NCI-H524 (cell line): Measurements from ENCODE around the gene TAF4B.
"Not testable (repeated sequence)": the region's sequence is repeated elsewhere in the genome, so short reads cannot be mapped to it uniquely, and the experiment has no call there.

Experiments used
- DNase-seq, 2 experiments: peaks; one replicate each; lab custom pipeline; 2025; lab: John Stamatoyannopoulos, UW

Gene TAF4B

DNA sequence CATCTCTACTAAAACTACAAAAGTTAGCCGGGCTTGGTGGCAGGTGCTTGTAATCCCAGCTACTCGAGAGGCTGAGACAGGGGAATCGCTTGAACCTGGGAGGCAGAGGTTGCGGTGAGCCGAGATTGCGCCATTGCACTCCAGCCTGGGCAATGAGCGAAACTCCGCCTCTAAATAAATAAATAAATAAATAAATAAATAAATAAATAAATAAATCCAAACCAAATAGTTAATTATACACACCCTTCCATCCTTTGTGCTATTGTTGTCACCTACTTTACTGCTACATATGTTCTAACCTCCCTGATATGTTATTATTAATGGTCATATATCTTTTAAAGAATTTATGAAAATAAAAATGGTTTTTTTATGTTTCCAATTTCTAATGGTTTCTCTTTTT lies 155.3 kb downstream of the TAF4B start:
- DNase-seq = not testable (repeated sequence)

DNA sequence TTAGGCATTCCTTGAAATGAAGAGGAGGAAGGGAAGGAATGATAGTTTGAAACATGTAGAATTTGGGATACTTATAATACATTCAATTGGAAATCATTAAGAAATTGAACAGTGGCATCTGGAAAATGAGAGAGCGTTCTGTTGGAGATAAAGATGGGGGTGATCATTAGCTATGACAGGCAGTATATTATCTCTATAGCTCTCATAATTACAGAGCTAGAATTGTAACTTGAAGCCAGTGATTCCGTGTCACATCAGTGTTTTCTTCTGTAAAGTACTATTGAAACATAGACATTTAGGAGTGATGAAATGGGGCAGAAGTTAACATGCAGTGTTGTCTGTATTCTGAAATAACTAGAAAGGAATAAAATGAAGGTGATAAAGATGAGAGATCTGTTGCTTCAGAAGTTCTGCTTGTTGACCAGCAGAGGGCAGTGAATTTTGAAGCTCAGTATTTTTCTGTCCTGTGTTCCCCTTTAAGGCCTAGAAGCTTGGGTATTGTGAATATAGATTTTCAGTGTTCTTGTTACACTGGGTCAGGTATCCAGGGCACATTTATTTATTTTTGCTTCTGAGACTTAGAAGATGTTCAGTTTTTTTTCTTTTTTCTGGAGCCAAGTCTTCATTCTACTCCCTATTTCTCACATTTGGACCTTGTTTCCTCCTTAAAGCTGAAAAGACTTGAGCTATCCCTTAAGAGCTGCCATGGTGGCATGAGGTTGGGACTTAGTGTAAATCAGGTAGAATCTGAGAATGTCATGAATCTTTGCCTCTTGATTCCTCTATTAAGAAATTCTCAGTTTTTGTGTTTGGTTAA lies 157.4 kb downstream of the TAF4B start:
- DNase-seq = peak; percentile 1 to 34

DNA sequence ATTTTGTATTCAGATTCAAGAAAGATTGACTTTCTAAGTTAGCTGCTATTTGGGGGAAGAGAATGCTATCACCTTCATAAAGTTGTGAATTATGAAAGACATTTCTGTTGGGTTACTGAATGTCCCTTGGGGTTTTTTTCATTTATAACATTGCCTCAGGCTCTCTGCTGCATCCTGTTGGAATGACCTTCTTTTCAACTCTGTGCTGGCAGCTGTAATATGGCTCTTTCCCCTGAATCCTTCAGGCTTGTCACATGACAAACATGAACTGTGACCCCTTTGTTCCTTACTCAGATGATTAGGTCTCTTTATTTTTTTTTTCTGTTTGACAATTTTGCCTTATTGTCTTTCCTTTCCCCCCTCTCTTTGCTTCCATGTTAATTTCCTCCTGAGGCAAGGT lies 159.8 kb downstream of the TAF4B start:
- no peak for DNase-seq

DNA sequence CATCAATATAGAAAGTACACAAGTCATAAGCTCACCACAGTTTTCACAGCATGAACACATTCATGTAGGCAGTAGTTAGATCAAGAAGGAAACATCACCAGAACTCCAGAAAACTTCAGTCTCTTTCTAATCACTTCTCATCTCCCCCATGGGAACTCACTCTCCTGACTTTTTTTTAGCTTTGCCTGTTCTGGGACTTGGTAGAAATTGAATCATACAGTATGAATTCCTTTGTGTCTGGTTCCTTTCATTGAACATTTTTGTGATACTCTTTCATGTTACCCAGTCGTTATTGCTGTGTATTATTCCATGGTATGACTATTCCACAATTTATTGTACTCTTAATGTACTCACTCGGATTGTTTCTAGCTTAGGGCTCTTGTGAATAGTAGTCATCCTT lies 160.2 kb downstream of the TAF4B start:
- no peak for DNase-seq

DNA sequence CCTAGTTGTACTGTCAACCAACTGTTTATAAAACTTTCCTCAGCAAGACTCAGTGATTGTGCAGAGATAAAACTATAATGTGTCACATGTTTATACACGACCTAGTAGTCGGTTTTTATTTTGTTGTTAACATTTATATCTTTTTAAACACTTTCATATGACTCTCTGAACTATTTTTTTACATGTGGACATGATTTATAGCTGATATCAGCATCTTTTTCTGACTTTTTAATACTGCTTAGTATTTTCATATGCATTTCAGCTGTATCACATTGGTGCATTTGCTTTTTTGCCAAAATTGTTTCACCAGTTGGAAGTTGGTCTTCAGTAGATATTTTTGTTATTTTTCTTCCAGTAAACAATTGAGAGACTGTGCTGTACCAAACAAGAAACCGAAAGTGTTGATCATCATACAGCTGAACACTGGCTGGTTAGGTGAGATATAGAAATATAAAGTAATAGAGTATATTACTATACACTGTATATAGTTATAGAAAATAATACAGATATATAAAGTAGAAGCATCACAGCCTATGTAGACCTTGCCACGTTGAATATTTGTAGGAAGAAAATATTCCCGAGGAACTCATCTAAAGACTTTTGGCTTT lies 167.9 kb downstream of the TAF4B start:
- no peak for DNase-seq

DNA sequence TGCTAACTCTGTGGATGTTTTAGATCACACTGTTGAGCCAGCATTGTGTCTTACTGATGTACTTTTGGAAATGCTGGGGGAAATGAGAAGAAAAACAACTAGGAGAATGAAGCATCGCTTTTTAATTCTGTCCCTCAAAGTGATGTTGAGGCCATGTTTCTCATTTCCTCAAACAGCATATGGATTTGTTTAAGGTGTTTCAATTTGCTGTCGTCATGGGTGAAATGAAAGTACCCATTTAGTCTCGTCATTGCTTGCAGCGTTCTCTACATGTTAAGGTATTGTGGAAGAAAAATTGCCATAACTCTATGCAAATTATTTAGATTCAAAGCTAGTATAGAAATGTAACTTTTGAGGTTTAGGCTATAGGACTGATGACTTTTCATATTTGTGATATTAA lies 170.8 kb downstream of the TAF4B start:
- DNase-seq = no peak

DNA sequence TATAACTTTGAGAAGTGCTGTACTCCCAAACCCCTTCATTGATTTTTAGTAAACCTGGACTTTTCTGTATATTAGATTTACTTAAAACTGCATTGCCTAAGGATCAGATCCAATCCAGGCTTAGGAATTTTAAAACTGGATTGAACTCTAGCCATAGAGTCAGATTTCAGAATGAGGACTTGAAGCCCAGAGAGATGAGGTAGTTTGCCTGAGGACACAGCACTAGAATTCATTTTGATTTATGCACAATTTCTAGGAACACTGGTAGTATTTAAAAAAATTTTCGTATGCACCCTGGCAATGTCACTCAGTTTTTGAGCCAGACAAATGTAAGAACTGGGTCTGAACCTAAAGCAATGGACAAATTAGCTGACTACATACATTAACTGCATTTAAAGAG lies 177.2 kb downstream of the TAF4B start:
- DNase-seq = no peak

DNA sequence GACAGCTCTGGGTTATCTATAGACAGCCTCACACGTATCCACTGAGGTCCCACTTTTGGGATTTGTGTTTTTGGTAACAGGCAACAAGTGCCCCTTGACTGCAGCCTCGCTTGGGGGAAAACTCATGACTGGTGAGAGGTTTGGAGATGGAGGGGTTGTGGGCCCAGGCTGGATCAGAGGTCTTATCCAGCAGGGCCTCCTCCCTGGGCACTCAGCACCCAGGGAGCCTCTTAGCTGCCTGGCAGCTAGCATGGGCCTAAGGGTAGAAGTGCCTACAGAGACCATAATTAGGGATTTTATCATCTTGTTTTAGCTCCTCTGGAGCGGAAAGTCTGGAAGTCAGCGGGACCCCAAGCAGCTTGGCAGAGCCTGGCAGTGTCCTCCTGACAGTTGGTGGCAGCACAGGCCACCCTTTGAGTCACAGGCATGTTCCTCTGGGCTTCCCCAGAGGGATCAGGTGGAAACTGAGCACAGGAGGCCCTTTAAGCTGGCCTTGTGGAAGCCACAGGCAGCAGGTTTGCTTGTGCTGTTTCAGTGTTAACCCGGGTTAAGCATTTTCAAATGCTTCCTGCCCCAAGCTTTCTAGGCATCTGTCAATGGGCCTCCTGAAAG lies 179.1 kb downstream of the TAF4B start:
- DNase-seq = peak in 1 of 2 experiments; percentile 23

DNA sequence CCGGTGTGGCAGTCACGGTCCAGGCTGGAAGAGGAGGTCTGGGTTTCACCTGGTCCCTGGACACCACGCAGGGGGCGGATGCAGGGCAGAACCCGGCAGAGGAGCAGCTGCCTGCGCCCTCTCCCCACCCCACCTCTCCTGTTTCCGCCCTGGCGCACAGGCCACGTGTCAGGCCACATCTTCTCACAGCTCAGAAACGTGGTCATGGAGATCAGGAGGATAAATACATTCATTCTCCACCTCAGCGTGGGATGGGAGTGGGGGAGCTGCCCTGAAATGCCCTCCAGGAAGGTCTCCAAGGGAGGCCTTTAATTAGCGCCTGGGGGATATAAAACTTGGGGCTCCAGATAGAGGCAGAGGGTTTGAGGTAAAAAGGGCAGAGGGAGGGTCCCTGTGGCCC lies 180.1 kb downstream of the TAF4B start:
- DNase-seq = no peak

DNA sequence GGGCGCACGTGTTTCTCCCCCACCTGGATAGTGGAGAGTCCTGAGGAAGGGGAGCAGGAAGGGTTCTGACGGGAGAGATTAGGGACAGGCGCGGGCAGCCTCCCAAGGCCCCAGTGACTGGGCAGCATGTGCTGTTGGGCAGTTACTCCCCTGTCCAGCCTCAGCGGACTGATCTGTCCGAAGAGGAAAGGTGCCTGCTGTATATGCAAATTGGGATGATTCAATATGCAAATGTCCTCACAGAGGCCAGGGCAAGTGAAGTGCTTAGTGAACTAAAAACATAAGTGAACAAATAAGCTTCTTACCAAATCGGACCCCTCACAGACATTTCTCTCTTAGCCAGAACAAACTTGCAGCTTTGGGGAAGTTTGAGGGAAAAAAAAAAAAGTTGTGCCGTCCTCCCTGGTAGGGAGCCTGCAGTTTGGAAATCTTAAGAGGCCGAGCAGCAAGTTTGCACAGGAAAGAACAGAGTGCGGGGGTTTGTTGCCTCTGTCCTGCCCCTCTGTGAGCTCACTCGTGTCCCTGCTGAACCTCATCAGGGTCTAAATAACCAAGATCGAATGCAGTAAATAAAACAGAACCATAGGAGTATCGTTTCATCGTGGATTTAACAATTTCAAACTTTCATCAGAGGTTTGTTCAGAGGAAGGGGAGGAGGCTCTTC lies 180.7 kb downstream of the TAF4B start:
- DNase-seq = no peak

DNA sequence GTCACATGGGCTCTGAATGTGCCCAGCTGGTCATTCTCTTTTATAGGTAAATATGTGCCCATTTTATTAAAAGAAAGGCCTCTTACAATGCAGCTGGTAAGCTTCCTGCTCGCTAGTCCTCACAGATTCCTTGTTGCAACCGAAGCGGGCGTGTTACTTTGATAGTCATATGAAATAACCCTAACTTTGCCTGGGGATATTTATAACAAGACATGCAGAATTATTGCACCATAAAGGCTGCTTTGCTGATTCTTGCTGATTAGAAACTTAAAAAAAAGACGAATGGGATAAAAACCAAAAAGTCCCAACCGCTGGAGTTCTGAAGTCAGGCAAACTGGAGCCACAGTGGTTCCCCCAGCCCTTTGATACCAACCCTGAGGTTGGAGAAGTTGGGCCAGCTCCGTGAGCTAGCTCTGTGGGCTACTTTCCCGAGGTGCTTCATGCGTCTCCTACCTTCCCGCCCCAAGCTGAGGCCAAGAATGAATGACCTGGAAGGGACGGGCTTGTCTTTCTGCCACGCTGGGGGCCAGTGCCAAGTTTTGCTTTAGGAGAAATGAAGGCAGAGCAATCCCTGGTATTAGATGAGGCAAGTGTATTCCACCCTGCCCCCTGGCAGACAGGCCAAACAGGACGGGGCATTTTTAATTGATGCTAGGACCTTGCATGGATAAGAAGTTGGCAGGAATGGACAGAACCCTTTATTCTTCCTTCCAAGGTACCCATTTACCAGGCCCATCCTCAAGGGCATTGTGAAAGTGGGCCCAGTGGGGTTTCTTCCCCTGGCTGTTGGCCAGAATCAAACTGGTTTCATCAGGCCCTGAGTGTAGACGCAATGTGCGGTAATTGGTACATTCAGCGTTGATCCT lies 181.7 kb downstream of the TAF4B start:
- DNase-seq = no peak

DNA sequence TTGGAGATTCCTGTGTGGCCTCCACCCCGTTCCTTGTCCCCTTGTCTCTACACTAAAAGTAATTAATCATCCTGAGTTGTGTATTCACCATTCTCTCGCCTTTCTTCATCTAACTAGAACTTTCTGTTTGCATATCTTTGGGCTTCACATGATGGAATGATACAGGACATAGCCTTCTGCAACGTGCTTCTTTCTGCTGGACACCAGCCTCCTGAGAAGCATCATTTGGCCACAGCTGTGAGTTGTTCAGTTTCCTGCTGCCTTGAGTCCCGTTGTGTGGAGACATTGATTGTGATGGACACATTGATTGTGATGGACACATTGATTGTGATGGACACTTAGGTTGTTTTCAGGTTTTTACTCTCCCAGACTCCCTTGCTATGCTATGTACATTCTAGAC lies 182.8 kb downstream of the TAF4B start:
- no peak for DNase-seq

DNA sequence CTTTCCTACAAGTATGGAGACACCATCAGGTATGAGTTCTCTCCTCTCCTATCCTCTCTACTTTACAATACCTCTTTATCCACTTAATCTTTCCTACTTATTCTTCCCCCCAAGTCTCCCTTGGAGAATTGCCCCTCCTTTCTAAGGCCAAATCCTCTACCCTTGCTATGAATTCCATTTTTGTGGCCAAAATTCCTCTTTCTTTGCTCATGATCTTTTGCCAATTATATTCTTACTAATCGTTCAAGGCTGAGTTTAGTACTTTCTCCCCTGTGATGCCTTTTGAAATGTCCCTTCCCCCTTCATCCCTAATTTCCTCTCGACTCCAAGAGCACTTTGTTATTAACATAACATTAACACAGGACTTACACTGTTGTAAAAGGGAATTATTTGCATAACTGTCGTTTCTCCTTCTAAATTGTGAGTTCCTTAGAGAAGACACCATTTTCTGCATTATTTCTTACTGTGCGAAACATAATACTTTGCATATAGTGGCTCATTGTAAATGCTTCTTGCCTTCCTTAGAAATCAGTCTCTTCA lies 188.7 kb downstream of the TAF4B start:
- no peak for DNase-seq

DNA sequence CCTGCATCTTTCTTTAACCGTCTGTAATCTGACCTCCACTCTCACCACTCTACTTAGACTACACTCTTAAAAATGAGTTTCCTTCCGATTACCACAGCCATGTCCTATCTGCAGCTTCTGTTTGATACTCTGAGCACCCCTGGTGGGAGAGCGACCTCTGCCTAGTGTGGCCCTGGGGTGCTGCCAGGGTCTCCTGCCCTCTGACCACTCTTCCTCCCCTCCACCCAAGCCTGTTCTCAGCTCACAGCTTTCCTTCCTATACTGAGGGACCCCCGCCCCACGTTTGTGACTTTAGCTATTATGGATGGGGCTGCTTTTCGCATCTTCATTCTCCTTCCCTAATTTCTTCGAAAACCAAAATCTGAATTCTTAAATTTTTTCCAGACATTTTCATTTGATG lies 189.4 kb downstream of the TAF4B start:
- peak in 1 of 2 experiments; percentile 16 for DNase-seq

DNA sequence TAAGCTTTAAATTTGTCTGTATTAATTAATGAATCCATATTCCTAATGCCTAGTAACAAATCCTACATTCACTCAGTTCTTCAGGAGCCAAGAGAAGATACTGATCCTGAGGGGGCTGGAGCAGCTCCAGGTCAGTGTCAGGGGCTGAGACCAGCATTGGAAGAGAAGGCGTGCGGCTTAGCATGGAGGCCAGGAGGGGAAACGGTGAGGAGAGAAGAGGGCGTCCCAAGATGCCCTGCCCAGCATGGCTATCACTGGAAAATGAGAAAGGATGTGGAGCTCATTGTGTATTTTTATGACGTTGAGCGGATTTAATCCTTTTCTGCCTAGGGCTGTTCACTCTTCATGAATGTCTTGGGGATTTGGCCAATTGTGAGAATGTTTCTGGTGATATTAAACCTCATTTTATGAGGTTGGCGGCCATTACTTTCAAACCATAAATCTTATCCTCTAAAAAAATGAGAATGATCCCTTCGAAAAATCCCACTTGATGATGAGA lies 190.5 kb downstream of the TAF4B start:
- no peak for DNase-seq

DNA sequence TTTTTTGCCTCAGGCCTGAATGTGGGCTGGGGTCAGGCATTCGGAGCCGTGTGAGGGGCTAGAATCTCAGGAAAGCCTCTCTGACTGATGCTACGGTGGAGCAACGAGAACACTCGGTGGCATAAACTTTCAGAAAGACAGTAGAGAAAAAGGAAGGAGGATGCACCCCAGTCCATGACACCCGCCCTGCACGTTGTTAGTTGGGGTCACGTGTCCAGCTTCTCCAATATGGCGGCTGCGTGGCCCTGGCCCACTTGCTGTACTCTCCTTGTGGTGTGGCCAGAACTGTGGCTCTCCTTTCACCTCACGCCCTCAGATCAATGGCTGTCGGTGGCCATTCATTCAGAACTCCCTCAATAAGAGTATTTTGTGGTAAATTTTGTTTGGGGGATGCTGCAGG lies 190.9 kb downstream of the TAF4B start:
- no peak for DNase-seq

DNA sequence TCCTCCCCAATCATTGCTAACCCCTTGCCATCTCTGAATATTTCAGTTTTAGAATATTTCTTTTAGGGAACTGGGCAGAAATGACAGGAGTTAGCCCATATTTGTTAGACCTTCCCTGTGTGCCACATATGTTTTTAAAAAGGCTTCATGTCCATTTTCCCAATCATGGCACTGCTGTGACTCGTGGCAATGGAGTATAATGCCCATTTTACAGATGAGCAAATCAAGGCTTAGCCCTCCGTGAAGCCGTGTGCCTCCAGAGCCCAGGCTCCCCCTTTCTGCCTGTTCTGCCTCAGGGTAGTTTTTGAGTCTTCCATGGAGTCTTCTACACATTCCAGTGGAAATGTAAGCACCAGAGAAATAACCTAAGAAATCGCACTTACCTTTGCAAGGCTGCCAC lies 192.0 kb downstream of the TAF4B start:
- DNase-seq = no peak

DNA sequence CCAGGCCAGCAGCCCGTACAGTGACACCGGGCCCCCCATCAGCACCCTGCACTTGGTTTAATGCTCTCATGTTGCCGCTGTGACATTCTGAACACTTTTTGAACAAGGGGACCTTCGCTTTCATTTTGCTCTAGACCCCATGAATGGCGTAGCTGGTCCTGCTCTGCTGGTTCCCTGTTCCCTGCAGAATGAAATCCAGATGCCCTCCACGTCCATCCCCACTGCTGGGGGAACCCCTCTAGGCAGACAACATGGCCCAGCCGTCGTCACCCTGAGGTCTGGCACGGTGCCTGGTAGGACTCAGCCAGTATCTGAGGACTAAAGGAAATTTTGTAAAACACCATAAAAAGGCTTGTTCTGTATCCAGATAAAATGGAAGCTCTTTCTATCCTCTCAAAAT lies 193.5 kb downstream of the TAF4B start:
- no peak for DNase-seq

DNA sequence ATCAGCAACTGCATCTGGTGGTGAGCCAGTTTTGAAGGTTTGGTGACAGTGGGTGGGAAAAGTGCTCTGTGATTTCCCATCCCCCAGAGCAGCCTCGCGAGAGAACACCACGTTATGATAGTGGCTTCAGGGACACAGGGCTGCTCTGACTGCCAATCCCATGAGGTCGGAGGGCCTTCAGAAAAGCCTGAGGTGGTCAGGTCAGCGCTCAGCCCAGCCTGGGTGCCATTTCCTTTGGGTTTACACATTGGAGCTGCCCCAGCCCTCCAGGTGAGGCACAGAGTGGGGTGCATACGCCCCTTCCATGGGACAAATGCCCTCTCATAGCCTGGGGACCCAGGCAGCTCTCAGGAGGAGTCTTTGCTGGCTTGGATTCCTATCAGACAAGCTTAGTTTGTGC lies 195.3 kb downstream of the TAF4B start:
- DNase-seq = no peak

DNA sequence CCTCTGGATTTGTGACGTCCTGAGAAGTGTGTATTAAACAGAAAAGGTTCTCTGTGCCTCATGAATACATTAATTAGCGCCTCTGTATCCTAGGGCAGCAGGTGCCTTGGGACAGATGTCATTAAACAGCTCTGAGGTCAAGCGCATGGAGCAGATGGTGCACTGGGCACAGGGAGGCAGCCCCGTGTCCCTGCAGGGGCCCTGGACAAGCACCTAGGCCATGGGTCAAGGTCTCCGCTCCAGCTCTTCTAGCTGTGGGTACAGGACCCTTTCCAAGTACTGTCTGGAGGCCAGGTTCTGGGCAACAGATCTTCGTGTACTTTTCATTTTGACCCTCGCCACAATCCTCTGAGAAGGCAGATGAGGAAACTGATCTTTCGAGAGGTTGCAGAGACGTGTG lies 195.7 kb downstream of the TAF4B start:
- DNase-seq = no peak

DNA sequence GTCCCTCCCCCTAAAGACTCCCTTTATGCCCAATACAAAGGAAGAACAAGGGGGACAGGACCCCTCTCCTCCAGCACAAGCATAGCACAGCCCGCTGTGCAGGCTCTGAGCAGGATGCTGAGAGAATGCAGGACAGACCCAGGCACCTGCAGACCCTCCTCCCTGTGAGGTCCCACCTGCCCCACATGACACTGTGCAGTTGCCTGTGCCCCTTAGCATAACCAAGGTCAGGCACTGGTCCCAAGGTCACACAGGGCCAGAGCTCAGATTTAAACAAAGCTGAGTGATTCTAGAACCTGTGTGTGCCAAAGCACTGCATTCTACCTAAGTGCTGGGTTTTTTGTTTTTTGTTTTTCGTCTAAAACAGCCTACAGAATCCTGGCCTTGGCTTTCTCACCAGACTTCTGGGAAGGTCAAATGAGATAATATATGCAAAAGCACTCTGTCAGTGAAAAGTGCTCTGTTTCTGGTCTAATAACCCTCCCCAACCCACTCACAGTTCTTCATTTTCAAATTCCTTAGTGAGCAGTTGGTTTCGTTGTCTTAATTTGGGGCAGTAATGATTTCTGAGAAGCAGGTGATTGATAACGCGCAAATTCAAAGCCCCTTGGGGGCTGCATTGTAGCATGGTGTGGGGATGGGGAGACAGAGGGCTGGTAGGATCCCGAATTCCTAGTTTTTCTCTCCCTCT lies 196.4 kb downstream of the TAF4B start:
- DNase-seq = no peak
